NCI-H345 (cell line): ENCODE data around the gene EIF3L.
A peak's percentile ranks its signal among the peaks of the same experiment; 100 is the strongest.

Experiments
- DNase-seq: peaks from one replicate; lab custom pipeline; 2025; lab: John Stamatoyannopoulos, UW

EIF3L gene

DNA sequence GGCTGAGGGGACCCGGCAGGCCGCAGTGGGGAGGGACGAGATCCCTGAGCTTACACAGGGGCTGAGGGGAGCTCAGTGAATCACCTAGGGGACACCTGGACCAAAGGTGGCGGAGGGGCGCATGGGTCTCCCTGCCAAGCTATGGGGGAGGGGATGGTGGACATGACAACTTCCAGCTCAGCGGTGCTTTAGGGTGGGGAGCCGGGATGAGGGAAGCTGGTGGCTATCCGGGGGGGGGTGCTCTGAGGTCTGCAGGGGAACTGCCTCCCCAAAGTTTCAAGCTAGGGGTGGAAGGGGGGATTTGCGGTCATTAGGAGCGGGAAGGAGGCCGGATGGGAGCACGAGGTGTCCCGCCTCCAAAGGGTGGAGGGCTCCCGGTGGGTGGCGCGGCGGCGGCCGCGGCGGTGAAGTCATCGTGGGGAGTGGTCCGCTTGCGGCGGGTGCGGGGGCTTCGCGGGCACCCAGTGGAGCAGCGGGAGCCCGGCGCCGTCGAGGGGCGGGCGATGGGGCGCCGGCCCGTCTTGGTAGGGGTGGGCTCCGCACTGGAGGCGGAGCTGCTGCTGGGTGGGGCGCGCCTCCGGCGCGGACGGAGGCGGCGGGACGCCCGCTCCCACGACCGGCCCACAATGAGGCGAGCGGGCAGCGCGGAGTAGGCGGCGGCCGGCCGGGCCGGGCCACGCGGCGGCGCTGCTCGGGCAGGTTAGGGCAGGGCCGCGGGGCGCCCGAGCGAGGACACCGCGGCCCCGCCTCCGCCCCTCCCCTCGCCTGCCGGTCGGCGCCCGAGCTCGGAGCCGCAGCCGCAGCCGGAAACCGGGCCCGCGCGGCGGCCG, 56.5 kb downstream of the EIF3L start, which contains the start of gene MICALL1:
Gene MICALL1, plus strand, starts transcription at position 764 of the 830 bp plus-strand sequence. CDS start 126 bp downstream, outside the sequence.
- DNase-seq: peak; percentile 29

DNA sequence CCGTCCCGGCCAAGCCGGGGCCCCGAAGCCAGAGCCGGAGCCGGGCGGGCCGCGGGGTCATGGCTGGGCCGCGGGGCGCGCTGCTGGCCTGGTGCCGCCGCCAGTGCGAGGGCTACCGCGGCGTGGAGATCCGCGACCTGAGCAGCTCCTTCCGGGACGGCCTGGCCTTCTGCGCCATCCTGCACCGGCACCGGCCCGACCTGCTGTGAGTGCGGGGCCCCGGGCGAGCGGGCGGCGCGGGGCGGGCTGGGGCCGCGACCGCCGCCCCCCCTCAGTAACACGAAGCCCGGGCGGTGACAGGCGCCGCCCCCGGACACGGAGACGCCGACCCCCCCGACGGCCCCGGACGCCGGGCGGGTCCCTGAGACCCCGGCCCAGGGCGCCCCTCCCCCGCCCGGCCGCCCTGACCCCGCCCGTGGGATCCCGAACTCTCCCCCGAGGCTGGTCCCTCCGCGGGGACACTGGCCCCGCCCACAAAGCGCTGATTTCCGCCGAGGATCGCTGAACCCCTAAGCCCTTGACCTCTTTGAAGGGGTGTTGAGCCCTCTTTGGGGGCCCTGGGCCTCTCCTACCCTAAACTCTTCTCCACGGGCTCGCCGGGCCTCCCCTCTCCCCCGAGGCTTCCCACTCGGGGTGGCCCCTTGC, 57.3 kb downstream of the EIF3L start:
- DNase-seq: no peak

GRCh38 chr22:37907036-37907954, 58.1 kb downstream of the EIF3L start:
- no peak for DNase-seq

GRCh38 chr22:37909766-37910165, 60.5 kb downstream of the EIF3L start:
- DNase-seq: no peak

GRCh38 chr22:37910890-37911672, 61.9 kb downstream of the EIF3L start:
- DNase-seq: no peak

DNA sequence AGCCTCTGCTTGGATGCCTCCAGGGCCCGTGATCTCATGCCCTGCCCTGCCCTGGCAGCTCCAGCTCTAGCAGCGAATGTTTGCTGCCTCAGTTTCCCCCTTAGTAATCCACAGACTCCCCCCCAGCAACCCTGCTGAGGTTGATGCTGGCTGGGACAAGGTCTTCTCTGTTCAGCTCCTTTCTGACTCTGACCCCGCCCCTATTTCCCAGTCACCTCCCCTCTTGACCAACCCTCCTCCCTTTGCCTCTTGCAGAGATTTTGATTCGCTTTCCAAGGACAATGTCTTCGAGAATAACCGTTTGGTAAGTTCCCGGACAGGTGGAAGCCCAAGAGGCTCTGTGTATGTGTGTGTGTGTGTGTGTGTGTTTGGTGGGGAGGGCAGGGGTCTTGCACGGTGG, 62.5 kb downstream of the EIF3L start:
- no peak for DNase-seq

DNA sequence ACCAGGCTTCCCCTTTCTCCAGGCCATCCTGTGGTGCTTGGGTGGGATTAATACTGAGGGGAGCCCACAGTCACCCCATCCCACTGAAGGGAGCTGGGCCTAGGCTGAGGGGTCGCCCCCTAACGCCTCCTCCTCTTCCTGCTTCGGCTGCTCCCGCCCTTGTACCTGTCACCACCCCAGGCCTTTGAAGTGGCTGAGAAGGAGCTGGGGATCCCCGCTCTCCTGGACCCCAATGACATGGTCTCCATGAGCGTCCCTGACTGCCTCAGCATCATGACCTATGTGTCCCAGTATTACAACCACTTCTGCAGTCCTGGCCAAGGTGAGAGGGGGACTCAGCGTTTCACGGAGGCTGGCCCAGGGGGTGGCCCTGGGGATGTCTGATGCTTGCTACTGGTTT, 63.0 kb downstream of the EIF3L start:
- no peak for DNase-seq

- no peak for DNase-seq
These were observed 64.1 kb downstream of the EIF3L start for GRCh38 chr22:37913233-37913721.

DNA sequence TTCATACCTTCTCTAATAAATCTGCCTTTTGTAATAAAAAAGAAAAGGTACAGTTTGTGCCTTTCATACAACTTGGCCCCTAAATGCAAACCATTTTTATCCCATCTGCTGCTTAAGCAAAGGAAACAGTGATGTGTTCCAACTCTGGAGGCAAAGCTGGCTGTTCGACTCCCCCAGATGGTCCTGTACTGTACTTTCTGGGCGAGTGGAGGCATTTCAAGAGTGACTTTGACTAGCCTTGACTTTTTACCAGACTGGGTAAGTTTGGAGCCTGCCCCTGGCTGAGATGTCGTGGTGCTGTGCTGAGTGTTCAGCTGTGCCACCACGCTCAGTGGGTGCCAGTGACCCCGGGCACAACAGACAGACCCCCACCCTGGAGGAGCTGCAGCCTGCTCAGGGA, 67.1 kb downstream of the EIF3L start:
- no peak for DNase-seq

DNA sequence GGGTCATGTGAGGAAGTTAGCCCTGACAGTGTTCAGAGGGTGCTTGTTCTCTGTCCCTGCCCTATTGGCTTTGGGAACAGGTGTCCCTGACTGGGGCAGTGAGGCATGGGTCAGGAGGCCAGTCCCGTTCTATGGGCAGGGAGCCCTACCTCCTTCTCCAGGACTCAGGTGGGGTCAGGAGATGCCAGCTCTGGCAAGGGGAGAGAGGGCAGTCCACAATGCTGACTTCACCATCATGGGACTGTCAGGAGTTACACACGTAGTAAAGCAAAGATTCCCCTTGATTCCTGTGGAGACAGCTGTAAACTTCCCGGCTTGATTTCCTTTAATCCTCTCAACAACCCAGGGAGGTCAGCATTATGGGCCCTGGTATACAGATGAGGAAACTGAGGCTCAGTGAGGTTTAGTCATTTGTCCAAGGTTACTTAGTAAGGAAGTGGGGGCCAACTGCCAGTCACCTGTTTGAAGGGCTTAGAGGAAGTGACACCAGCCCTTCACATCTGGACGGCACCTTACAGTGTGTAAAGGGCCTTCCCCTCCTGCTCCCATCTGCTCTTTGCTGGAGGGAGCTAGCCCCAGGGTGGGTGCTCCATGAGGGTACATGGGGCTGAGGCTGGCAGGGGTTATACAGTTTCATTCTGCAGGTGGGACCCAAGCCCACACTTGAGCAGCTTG, 68.8 kb downstream of the EIF3L start:
- DNase-seq: no peak

DNA sequence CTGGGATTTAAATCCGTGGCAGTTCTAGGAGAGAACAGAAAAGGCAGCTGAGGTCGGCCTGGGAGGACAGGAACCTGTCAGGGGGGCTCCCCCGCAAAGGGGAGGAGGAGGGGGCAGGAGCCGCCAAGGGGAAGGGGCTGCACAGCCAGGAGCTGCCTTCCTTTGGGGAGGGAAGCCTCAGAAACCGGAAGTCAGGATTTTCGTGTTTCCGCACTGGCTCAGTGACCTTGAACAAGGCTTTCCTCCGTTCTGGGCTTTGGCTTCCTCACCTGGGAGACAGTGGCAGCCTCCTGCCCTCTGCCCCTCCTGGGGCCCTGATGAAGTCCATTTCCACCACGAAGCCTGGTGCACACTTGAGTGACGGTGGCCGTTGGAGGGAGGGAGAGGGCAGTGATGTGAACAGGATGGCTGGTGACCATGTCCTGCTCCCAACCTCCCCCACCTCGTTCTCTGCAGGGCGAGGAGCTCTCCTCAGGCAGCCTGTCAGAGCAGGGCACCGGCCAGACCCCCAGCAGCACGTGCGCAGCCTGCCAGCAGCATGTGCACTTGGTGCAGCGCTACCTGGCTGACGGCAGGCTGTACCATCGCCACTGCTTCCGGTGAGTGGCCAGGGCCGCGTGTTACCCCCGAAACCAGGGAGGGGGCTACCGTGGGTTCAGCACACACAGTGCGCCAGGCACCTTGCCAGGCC, 69.5 kb downstream of the EIF3L start:
- no peak for DNase-seq

DNA sequence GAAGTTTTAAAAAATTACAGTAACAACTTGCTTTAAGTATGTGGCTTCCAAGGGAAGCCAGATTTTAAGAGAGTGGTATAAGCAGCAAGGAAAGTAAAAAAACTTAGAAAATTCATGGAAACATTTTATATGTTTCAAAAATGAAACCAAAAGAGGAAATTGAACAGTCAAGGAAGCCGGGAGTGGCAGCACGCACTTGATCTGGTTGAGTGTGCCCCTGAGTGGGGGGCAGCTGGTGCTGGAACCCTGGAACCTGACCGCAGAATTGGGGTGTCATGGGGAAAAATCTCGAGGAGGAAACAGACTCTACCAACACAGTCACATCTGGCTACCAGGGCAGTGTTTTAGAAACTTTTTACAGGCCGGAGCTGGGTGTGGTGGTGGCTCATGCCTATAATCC, 70.9 kb downstream of the EIF3L start:
- no peak for DNase-seq

GRCh38 chr22:37922191-37922590, 73.0 kb downstream of the EIF3L start:
- no peak for DNase-seq

DNA sequence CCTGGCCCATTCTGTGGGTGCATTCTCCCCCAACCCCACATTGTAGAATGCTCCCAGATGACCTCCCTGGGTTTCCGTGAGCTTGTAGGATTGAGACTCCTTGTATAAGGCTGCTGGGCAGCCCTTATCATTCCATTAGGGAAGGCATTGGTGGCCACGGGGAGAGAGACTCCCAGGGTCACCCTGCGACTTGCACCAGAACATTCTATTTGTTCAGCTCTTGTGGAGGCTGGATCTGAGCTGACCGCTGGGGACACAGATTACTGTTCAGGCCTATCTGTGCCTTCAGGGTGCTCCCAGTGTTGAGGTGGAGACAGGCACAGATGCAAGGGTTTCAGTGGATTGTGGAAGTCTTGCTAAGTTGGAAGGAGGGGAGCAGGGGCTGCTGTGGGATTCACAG, 74.7 kb downstream of the EIF3L start:
- DNase-seq: no peak

DNA sequence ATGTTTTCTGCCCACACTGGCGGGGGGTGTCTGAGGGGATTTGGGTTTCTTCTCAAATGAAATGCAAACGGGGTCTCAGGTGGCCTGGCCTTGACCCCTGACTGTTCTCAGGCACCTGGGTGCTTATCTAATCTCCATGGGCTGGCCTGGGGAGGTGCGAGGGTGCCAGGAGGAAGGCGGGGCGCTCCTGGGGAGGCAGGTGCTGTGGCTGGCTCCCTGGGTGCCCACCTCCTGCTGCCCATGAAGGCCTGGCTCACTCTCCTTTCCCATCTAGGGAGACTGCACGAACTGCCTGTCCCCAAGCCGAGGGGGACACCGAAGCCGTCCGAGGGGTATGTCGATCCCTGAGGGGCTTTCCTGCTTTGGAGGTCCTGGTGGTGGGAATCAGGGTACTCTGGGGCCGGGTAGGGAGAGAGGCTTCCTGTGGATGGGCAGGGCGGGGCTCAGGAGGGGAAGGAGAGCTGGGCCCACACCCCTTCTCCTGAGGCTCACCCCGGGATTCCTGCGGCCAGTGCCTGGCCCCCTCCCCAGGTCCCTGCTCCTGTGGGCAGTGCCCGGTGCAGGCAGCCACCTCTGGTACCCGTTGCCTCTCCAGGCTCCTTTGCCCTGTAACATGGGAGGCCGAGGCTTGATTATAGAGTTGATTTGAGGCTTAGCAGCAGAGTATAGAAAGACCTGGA, 75.3 kb downstream of the EIF3L start:
- DNase-seq: no peak

GRCh38 chr22:37925330-37925729, 76.1 kb downstream of the EIF3L start:
- no peak for DNase-seq

- no peak for DNase-seq
These were observed 76.5 kb downstream of the EIF3L start for GRCh38 chr22:37925767-37926166.

DNA sequence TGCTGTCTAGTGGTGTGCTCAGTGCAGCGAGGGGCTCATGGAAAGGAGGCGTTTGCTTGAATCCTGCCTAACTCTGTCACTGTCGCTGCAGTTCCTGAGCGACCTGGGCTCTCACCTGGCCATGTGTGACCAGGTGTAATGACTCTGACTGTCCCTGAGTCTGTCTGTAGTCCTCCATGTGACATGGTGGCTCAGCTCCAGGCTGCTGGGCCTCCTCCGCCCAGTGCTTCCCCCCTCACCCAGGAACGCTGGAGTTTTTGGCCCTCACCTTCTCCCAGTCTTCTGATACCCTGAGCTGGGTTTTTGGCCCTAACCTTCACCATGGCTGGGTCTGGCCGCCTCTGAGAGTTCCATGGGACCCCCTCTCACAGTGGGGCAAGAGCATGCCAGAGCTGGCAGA, 77.1 kb downstream of the EIF3L start:
- no peak for DNase-seq

GRCh38 chr22:37926771-37927636, 77.8 kb downstream of the EIF3L start:
- DNase-seq: no peak
